ENCODE results near the gene MEOX1.

MEOX1 gene

GRCh38 chr17:43679911-43680310, 18.2 kb upstream of the MEOX1 start:
- DNase-seq (ENCODE audit: low read depth), result no peak

GRCh38 chr17:43679401-43679800, 17.7 kb upstream of the MEOX1 start:
- DNase-seq (ENCODE audit: low read depth), result no peak

- DNase-seq (ENCODE audit: low read depth), result peak; percentile 28
Observed at GRCh38 chr17:43676471-43676870, 14.7 kb upstream of the MEOX1 start.

- no peak for DNase-seq (ENCODE audit: low read depth)
Observed at GRCh38 chr17:43674394-43674793, 12.7 kb upstream of the MEOX1 start.

- DNase-seq (ENCODE audit: low read depth), result peak; percentile 32
Observed at GRCh38 chr17:43673516-43674323, 12.0 kb upstream of the MEOX1 start.

GRCh38 chr17:43671755-43672519, 10.2 kb upstream of the MEOX1 start:
- no peak for DNase-seq (ENCODE audit: low read depth)

- DNase-seq (ENCODE audit: low read depth), result peak; percentile 78
Observed at GRCh38 chr17:43671031-43671692, 9.4 kb upstream of the MEOX1 start.

- DNase-seq (ENCODE audit: low read depth), result no peak
Observed at GRCh38 chr17:43670645-43671030, 8.9 kb upstream of the MEOX1 start.

GRCh38 chr17:43669971-43670644, 8.4 kb upstream of the MEOX1 start:
- no peak for DNase-seq (ENCODE audit: low read depth)

- no peak for DNase-seq (ENCODE audit: low read depth)
Observed at GRCh38 chr17:43667947-43668348, 6.2 kb upstream of the MEOX1 start.

GRCh38 chr17:43667506-43667905, 5.8 kb upstream of the MEOX1 start:
- no peak for DNase-seq (ENCODE audit: low read depth)

- no peak for DNase-seq (ENCODE audit: low read depth)
Observed at GRCh38 chr17:43665937-43666236, 4.2 kb upstream of the MEOX1 start.

GRCh38 chr17:43665084-43665936, 3.6 kb upstream of the MEOX1 start:
- DNase-seq (ENCODE audit: low read depth), result no peak

- DNase-seq (ENCODE audit: low read depth), result no peak
Observed at GRCh38 chr17:43664096-43664495, 2.4 kb upstream of the MEOX1 start.

GRCh38 chr17:43663383-43663782, 1.7 kb upstream of the MEOX1 start:
- DNase-seq (ENCODE audit: low read depth), result no peak

- no peak for DNase-seq (ENCODE audit: low read depth)
Observed at GRCh38 chr17:43662413-43663141, 855 bp upstream of the MEOX1 start.

GRCh38 chr17:43660816-43661493, 767 bp downstream of the MEOX1 start:
- no peak for DNase-seq (ENCODE audit: low read depth)

GRCh38 chr17:43659823-43660617, 1.7 kb downstream of the MEOX1 start:
- DNase-seq (ENCODE audit: low read depth), result no peak

- DNase-seq (ENCODE audit: low read depth), result no peak
Observed at GRCh38 chr17:43658900-43659299, 2.8 kb downstream of the MEOX1 start.

Data from GM04504 (cell line).